ENCODE measurements around the gene BDKRB2.

BDKRB2 gene

DNA sequence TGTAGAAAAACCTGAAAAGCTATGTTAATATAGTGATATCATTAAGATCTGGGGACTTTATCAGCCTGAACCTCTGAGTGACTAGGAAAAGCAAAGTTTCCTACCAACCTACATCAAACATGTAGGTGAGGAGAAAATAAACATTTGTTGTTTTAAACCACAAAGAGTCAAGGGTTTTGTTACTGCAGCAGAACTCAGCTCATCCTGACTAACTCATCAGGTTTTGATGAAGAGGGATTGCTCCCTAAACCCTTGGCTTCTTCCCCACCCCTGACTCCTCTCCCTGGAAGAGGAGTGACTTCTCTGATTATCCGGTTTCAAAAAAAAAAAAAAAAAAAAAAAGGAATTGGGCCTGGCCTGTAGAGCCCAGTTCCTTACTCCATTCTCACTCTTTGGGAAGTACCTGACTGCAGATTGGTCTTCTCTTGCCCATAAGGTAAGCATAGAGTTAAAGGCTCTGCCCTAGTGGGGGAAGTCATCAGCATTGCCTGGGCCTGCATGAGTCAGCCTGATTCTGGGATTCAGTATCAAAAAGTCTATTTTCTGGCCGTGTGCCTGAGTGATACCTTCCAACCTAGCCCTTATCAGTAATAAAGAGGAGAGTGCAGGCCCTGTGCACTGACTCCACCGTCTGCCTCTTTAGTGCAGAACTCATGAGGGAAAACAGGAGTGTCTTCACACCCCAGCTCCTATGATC lies 68.3 kb downstream of the BDKRB2 start:
- no peak for DNase-seq (ENCODE audit: low read depth in 3 of 3)

- DNase-seq (ENCODE audit: low read depth in 3 of 3): no peak
These were observed 69.0 kb downstream of the BDKRB2 start for GRCh38 chr14:96273629-96274028.

DNA sequence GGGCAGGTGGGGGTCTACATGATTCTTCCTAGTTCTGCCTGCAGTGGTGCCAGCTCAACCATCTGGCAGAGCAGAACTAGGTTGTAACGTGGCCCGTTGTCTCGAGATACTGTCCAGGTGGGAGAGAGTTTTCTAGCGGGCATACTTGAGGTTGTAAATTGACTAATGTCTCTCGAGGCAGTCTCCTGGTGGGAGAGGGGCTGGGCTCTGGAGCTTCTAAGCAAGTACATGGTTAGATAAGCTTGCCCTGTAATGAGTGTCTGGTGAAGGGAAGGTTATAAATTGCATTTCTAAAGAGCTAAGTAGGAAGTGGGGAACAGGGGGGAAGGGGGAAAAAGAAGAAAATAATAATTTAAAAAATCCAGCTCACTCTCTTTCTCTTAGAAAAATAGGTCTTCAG lies 69.5 kb downstream of the BDKRB2 start:
- no peak for DNase-seq (ENCODE audit: low read depth in 3 of 3)

- DNase-seq (ENCODE audit: low read depth in 3 of 3): no peak
These were observed 69.9 kb downstream of the BDKRB2 start for GRCh38 chr14:96274543-96274942.

DNA sequence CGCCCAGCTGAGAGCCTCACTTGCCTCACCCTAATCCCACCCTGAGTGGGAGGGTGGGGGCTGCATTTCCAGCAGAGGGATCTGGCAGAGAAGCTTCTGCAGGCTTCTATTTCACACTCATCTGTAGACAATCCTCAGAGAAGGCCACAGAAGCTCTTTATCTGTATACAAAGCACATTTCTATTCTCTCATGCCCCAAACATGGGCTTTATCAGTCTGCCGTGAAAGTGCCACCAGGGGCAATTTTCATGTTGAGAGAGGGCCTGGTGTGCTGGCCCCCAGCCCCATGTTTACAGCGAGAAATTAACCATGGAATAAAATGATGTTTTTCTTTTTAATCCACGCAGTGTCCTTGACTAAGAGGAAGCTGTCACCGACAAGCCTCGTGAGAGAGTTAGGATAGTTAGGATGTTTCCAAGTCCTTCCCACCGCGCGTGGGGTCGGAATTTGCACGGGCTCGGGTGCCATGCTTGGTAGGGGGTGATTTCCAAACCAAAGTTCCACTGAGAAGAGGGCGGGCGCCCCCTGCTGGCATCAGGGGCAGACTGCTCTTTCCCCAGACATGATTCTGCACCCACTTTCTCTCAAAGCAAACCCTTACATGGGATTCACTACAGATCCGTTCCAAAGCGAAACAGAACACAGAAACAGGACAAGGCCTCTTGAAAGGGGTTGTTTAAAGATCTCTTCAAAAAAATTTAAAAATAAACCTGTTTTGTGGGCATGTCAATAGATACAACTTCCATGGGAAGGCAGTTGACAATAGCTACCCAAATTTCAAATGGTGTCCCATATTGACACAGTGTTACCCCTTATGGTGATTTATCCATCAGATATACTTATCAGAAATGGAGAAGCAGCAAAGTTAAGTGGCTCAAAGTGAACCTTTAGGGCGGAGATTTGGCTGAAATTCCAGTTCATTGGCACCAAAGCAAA lies 70.8 kb downstream of the BDKRB2 start:
- peak; percentile 30 to 61 (median 47) for DNase-seq (ENCODE audit: low read depth in 3 of 3)

GRCh38 chr14:96277890-96278289 lies 73.3 kb downstream of the BDKRB2 start:
- no peak for DNase-seq (ENCODE audit: low read depth in 3 of 3)

DNA sequence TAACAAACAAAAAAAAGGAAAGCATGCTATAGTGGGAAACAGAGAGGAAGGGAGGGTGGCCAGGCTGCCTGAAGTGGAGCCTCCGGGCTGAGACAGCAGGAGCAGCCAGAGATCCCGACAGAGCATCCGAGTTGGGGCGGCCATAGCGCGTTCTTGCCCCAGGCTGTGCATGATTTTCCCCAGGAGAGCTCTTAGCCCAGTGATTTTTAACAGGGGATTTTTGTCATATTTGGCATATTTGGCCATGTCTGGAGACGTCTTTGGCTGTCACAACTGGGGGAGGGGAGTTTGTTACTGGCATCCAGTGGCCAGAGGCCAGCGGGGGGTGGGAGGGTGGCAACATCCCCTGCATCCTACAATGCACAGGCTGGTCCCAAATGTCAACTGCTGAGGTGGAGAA lies 74.9 kb downstream of the BDKRB2 start:
- no peak for DNase-seq (ENCODE audit: low read depth in 3 of 3)

- no peak for DNase-seq (ENCODE audit: low read depth in 3 of 3)
These were observed 75.5 kb downstream of the BDKRB2 start for GRCh38 chr14:96280104-96280503.

- DNase-seq (ENCODE audit: low read depth in 3 of 3): no peak
These were observed 76.8 kb downstream of the BDKRB2 start for GRCh38 chr14:96281486-96281885.

- no peak for DNase-seq (ENCODE audit: low read depth in 3 of 3)
These were observed 79.4 kb downstream of the BDKRB2 start for GRCh38 chr14:96284008-96284407.

- DNase-seq (ENCODE audit: low read depth in 3 of 3): no peak
These were observed 79.8 kb downstream of the BDKRB2 start for GRCh38 chr14:96284430-96284829.

DNA sequence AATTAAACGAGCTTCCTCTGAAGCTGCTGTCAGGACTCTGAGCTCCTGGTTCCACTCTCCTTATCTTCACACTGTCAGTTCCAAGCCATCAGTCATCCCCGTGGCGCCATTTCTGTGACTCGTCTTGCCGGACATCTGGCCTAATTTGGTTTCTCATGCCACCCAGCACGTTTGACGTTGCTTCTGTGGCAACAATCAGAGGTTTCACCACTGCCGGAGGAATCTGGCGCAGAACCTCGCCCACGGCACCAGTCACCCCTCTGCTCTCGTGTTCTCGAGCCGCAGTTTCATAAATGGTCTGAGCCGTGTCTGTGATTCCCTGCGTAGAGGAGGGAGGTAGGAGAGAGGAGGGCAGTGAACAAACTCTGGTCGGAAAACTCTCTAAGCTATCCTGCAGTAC lies 81.0 kb downstream of the BDKRB2 start:
- DNase-seq (ENCODE audit: low read depth in 3 of 3): no peak

GRCh38 chr14:96286251-96286650 lies 81.6 kb downstream of the BDKRB2 start:
- DNase-seq (ENCODE audit: low read depth in 3 of 3): no peak

DNA sequence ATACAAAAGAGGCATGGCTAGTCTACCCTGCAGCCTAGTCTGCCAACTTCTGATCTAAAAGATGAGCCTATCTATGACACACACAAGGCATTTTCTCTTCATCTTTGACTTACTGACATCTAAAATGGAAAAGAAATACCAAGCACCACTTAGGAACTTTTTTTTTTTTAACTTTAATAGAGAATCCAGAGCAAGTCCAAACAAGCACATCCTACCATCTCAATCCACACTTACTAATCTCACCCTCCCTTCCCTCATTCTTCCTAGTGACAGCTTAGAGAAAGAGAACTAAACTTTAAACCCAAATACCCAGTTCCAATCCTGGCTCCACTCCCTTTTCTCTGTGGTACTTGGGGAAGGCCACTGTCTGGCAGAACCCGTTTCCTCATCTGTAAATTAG lies 83.2 kb downstream of the BDKRB2 start:
- no peak for DNase-seq (ENCODE audit: low read depth in 3 of 3)
